ENCODE results near the gene TRAF3IP3.

GRCh38 chr1:209756615-209757445 is 977 bp downstream of the TRAF3IP3 start:
- TF ChIP-seq CTCF (IDR thresholded peaks at IDR 0.05) = no peak
- TF ChIP-seq POLR2A (IDR thresholded peaks at IDR 0.05) = no peak

Data from upper lobe of left lung (tissue), 4 donors.